Measurements from ENCODE around the gene TXLNA.

- TF ChIP-seq POLR2A (IDR thresholded peaks at IDR 0.05; ENCODE audit: low read length) (no peak), GATA1 (IDR thresholded peaks at IDR 0.05; ENCODE audit: low read depth, low read length) (no peak)
Observed at GRCh38 chr1:32216566-32216965, 37.1 kb downstream of the TXLNA start.
